ENCODE data around the gene SYT7. TPM values are rescaled to one million over a fixed set of nuclear protein-coding genes. Genes with fewer than 3 reads are reported as not detected.
"Not testable (repeated sequence)": the region's sequence is repeated elsewhere in the genome, so short reads cannot be mapped to it uniquely, and the experiment has no call there.

The SYT7 gene
- polyA plus RNA-seq, 1 donor, result 3.4 TPM

GRCh38 chr11:61472868-61473267 lies 108.0 kb downstream of the SYT7 start:
- DNase-seq, result peak; percentile 64

- DNase-seq, result no peak
Observed at GRCh38 chr11:61472282-61472681, 108.6 kb downstream of the SYT7 start.

- no peak for DNase-seq
Observed at GRCh38 chr11:61468002-61468401, 112.9 kb downstream of the SYT7 start.

GRCh38 chr11:61467602-61468001 lies 113.3 kb downstream of the SYT7 start:
- DNase-seq, result not testable (repeated sequence)

Other genes with a start within 250 kb of the SYT7 start
- 190 TPM for gene DDB1, start 248.0 kb downstream of the SYT7 start, polyA plus RNA-seq (ENCODE audit: insufficient read length)
- gene TKFC, start 247.8 kb downstream of the SYT7 start, polyA plus RNA-seq (ENCODE audit: insufficient read length), result 20.7 TPM
- gene CYB561A3, start 219.2 kb downstream of the SYT7 start, polyA plus RNA-seq (ENCODE audit: insufficient read length), result 16.9 TPM
- gene TMEM138, start 218.7 kb downstream of the SYT7 start, polyA plus RNA-seq (ENCODE audit: insufficient read length), result 17.8 TPM
- 11.2 TPM for gene TMEM216, start 188.5 kb downstream of the SYT7 start, polyA plus RNA-seq (ENCODE audit: insufficient read length)
- 78.3 TPM for gene CPSF7, start 151.1 kb downstream of the SYT7 start, polyA plus RNA-seq (ENCODE audit: insufficient read length)
- gene SDHAF2, start 151.0 kb downstream of the SYT7 start, polyA plus RNA-seq (ENCODE audit: insufficient read length), result 29.9 TPM
- not detected for gene LRRC10B, start 72.3 kb downstream of the SYT7 start, polyA plus RNA-seq (ENCODE audit: insufficient read length)
- 8.2 TPM for gene DAGLA, start 99.3 kb upstream of the SYT7 start, polyA plus RNA-seq (ENCODE audit: insufficient read length)
- 1.5 TPM for gene MYRF, start 171.6 kb upstream of the SYT7 start, polyA plus RNA-seq (ENCODE audit: insufficient read length)
- 139 TPM for gene TMEM258, start 211.5 kb upstream of the SYT7 start, polyA plus RNA-seq (ENCODE audit: insufficient read length)
- gene FEN1, start 211.8 kb upstream of the SYT7 start, polyA plus RNA-seq (ENCODE audit: insufficient read length), result 14.3 TPM
- gene FADS1, start 235.9 kb upstream of the SYT7 start, polyA plus RNA-seq (ENCODE audit: insufficient read length), result 16.3 TPM
- gene FADS2, start 247.2 kb upstream of the SYT7 start, polyA plus RNA-seq (ENCODE audit: insufficient read length), result 77.5 TPM

All from hindlimb muscle (tissue), 1 donor.